HepG2 (cell line): ENCODE data around the gene MYL9. TPM values are rescaled to one million over a fixed set of nuclear protein-coding genes. Genes with fewer than 3 reads are reported as not detected.

Experiments
- ATAC-seq: fragments of 200-7000 bp; cut with Tn5 transposase; 3 replicates; pipeline ENCODE4 v1.9.1; 2020; ENCODE audit warnings: mild to moderate bottlenecking, moderate library complexity
- BruUV-seq: library from RNA; stranded (reverse); fragments of 400-500 nt; replicated peaks from 2 replicates; lab custom pipeline; 2021; lab: Mats Ljungman, UMichigan
- CTCF ChIA-PET: fragments of 300-600 bp; formaldehyde crosslinking; extraction: SDS; loops from one replicate; lab custom pipeline; 2021; ENCODE audit warnings: low total read pairs, inconsistent platforms, low intra/inter-chr PET ratio; lab: Yijun Ruan, JAX
- POLR2A ChIA-PET: fragments of 350-600 bp; sonication (Branson Sonifier 250); formaldehyde crosslinking; loops from one replicate; lab custom pipeline; 2020; ENCODE audit warnings: antibody characterized with exemption, inconsistent platforms; lab: Yijun Ruan, JAX
- DNase-seq: peaks from one replicate; pipeline ENCODE4 v3.0.0-alpha.2; 2015; ENCODE audit warnings: low spot score
- FAIRE-seq: peaks from 3 replicates; lab custom pipeline; 2011; peaks lifted over from hg19 to GRCh38; lab: Jason Lieb, UNC
- H2AFZ ChIP-seq: one replicate; pipeline ENCODE4 v1.6.1; 2011; ENCODE audit warnings: low read length, inconsistent platforms
- H3K27ac ChIP-seq: fragments of 300-600 bp; 3 replicates; pipeline ENCODE4 v1.8.0; 2011; ENCODE audit warnings: mixed run types, mild to moderate bottlenecking, mixed read lengths, low read length, inconsistent platforms; ENCODE audit not compliant: insufficient read depth; ENCODE audit errors: extremely low read length
- H3K27me3 ChIP-seq, 2 experiments: fragments of 200-600 bp in 1 of 2; 2 replicates in 1 of 2; 3 replicates in 1 of 2; pipeline versions ENCODE4 v1.6.0 to v1.8.0; 2011; ENCODE audit warnings: low read length in 2 of 2, mild to moderate bottlenecking in 2 of 2, moderate library complexity in 2 of 2, inconsistent platforms in 1 of 2; ENCODE audit not compliant: insufficient read depth in 2 of 2, control insufficient read depth in 1 of 2
- H3K36me3 ChIP-seq, 2 experiments: fragments of 200-600 bp in 1 of 2; replicated peaks in 1 of 2; 2 replicates in 1 of 2; 3 replicates in 1 of 2; pipeline versions ENCODE4 v1.5.1 to v1.8.0; 2011; ENCODE audit warnings: low read length in 2 of 2, inconsistent platforms in 1 of 2; ENCODE audit not compliant: insufficient read depth in 2 of 2, control insufficient read depth in 1 of 2
- H3K4me1 ChIP-seq: 2 replicates; pipeline ENCODE4 v1.5.1; 2012; ENCODE audit warnings: low read length, inconsistent platforms; ENCODE audit not compliant: insufficient read depth
- H3K4me2 ChIP-seq: 2 replicates; pipeline ENCODE4 v1.6.0; 2011; ENCODE audit warnings: low read depth, low read length, inconsistent platforms
- H3K4me3 ChIP-seq, 3 experiments: fragments of 200-600 bp in 1 of 3; sonication (generic), shearing (Covaris generic) in 1 of 3; replicated peaks in 1 of 3; 2 replicates each; pipeline ENCODE4 v1.5.1; 2011 to 2016; ENCODE audit warnings: low read length in 3 of 3, inconsistent platforms in 2 of 3, low read depth in 2 of 3, mild to moderate bottlenecking in 2 of 3, control low read depth in 1 of 3, mixed read lengths in 1 of 3; ENCODE audit not compliant: insufficient read depth in 1 of 3
- H3K79me2 ChIP-seq: one replicate; pipeline ENCODE4 v1.6.1; 2011; ENCODE audit warnings: low read length, inconsistent platforms; ENCODE audit not compliant: insufficient read depth
- H3K9ac ChIP-seq: 2 replicates; pipeline ENCODE4 v1.6.0; 2011; ENCODE audit warnings: mild to moderate bottlenecking, low read depth, low read length, inconsistent platforms; ENCODE audit not compliant: insufficient read depth
- H3K9me3 ChIP-seq: 2 replicates; pipeline ENCODE4 v1.5.1; 2012; ENCODE audit warnings: mild to moderate bottlenecking, low read length
- H4K20me1 ChIP-seq: 2 replicates; pipeline ENCODE4 v1.6.0; 2011; ENCODE audit warnings: inconsistent platforms, mild to moderate bottlenecking, low read length, moderate library complexity; ENCODE audit not compliant: insufficient read depth
- AHR ChIP-seq: IDR thresholded peaks from 2 replicates; pipeline ENCODE4 v1.6.1; 2018; ENCODE audit warnings: missing genetic modification reagents, missing compliant biosample characterization
- ATF3 ChIP-seq: sonication (generic); formaldehyde crosslinking; IDR thresholded peaks from 2 replicates; pipeline ENCODE4 v1.4.0; 2020; ENCODE audit warnings: missing genetic modification reagents
- DDIT3 ChIP-seq: sonication (generic); formaldehyde crosslinking; IDR thresholded peaks from 2 replicates; pipeline ENCODE4 v1.4.0; 2020; ENCODE audit warnings: mild to moderate bottlenecking, missing genetic modification reagents
- DPF2 ChIP-seq: sonication (generic); formaldehyde crosslinking; IDR thresholded peaks from 2 replicates; pipeline ENCODE4 v1.4.0; 2020; ENCODE audit warnings: mild to moderate bottlenecking, low read depth, missing genetic modification reagents, borderline replicate concordance
- FOXA3 ChIP-seq: IDR thresholded peaks from 2 replicates; pipeline ENCODE4 v1.6.1; 2016; ENCODE audit warnings: missing genetic modification reagents, missing compliant biosample characterization
- HNRNPL ChIP-seq: fragments of 200-400 bp; formaldehyde crosslinking; IDR thresholded peaks from 2 replicates; pipeline ENCODE4 v1.6.1; 2017; ENCODE audit warnings: mild to moderate bottlenecking, low read depth, low read length
- KAT7 ChIP-seq: IDR thresholded peaks from 2 replicates; pipeline ENCODE4 v1.6.1; 2018; ENCODE audit warnings: borderline replicate concordance, missing compliant biosample characterization
- KLF12 ChIP-seq: sonication (generic); formaldehyde crosslinking; IDR thresholded peaks from 2 replicates; pipeline ENCODE4 v1.4.0; 2020; ENCODE audit warnings: missing genetic modification reagents, borderline replicate concordance
- NFRKB ChIP-seq: fragments of 450-650 bp; IDR thresholded peaks from 2 replicates; pipeline ENCODE4 v1.6.1; 2017
- PCBP2 ChIP-seq: fragments of 200-400 bp; formaldehyde crosslinking; optimal IDR thresholded peaks from 2 replicates; pipeline ENCODE3; 2018; ENCODE audit warnings: low read length, low read depth; ENCODE audit not compliant: poor library complexity, severe bottlenecking
- RBM22 ChIP-seq: fragments of 200-400 bp; formaldehyde crosslinking; optimal IDR thresholded peaks from 2 replicates; pipeline ENCODE3; 2017; ENCODE audit warnings: mild to moderate bottlenecking, low read length, moderate library complexity
- RNF2 ChIP-seq: fragments of 450-650 bp; conservative IDR thresholded peaks from 2 replicates; pipeline ENCODE4 v1.6.1; 2016; ENCODE audit warnings: low read depth
- RNF219 ChIP-seq: sonication (generic); formaldehyde crosslinking; IDR thresholded peaks from 2 replicates; pipeline ENCODE4 v1.5.0; 2020; ENCODE audit warnings: mild to moderate bottlenecking, missing genetic modification reagents
- SNAPC2 ChIP-seq: sonication (generic); formaldehyde crosslinking; IDR thresholded peaks from 2 replicates; pipeline ENCODE4 v1.8.1; 2022; ENCODE audit warnings: mild to moderate bottlenecking, missing genetic modification reagents
- SP4 ChIP-seq: sonication (generic); formaldehyde crosslinking; IDR thresholded peaks from 2 replicates; pipeline ENCODE4 v1.8.1; 2023; ENCODE audit warnings: mild to moderate bottlenecking, missing genetic modification reagents
- TEAD2 ChIP-seq: sonication (generic); formaldehyde crosslinking; IDR thresholded peaks from 2 replicates; pipeline ENCODE4 v1.9.0; 2021; ENCODE audit warnings: missing genetic modification reagents
- TSC22D2 ChIP-seq: sonication (generic); formaldehyde crosslinking; IDR thresholded peaks from 2 replicates; pipeline ENCODE4 v1.5.1; 2020; ENCODE audit warnings: missing genetic modification reagents, mild to moderate bottlenecking, borderline replicate concordance
- ZFP90 ChIP-seq: sonication (generic); formaldehyde crosslinking; IDR thresholded peaks from 2 replicates; pipeline ENCODE4 v1.8.0; 2022; ENCODE audit warnings: missing genetic modification reagents, mild to moderate bottlenecking, inconsistent platforms, borderline replicate concordance
- ZFY ChIP-seq: sonication (generic); formaldehyde crosslinking; IDR thresholded peaks from 2 replicates; pipeline ENCODE4 v1.4.0; 2020; ENCODE audit warnings: missing genetic modification reagents
- ZNF337 ChIP-seq: sonication (generic); formaldehyde crosslinking; IDR thresholded peaks from 2 replicates; pipeline ENCODE4 v1.5.1; 2020; ENCODE audit warnings: missing genetic modification reagents, low read depth, mild to moderate bottlenecking, borderline replicate concordance
- ZZZ3 ChIP-seq: sonication (generic); formaldehyde crosslinking; IDR thresholded peaks from 2 replicates; pipeline ENCODE4 v1.4.0; 2020; ENCODE audit warnings: missing genetic modification reagents, mild to moderate bottlenecking, borderline replicate concordance
- WGBS: methylation state at CpG from one replicate; pipeline ENCODE4 v1.1.6; 2017; ENCODE audit warnings: low lambda C conversion rate; 5-methylcytosine and 5-hydroxymethylcytosine counted together
- in situ Hi-C: cut with HindIII; loops from 2 replicates; pipeline ENCODE4 v1.10.0; 2017; ENCODE audit warnings: low pct_unique_long_range_greater_than_20kb; ENCODE audit not compliant: extremely low pct_ligation_motif_present
- intact Hi-C: fragments of 100-400 bp; cut with micrococcal nuclease; formaldehyde crosslinking; loops from one replicate; pipeline ENCODE4 v1.10.0; 2022; ENCODE audit not compliant: unreplicated experiment
- polyA plus RNA-seq, 8 experiments: library from polyadenylated mRNA; depleted of rRNA in 3 of 8; stranded (reverse) in 7 of 8; unstranded in 1 of 8; fragments of >200 nt; fragmentation: Illumina TruSeq in 4 of 8; extraction: Trizol in 4 of 8; gene quantifications; 2 replicates each; pipeline versions ENCODE4 v1.2.1 to v1.2.3, GENCODE V29; 2011 to 2016; ENCODE audit warnings: low read depth in 4 of 8, missing spikeins in 1 of 8, mixed read lengths in 1 of 8; ENCODE audit not compliant: insufficient read depth in 1 of 8
- total RNA-seq, 5 experiments: library from RNA; depleted of rRNA; stranded (reverse); fragments of >200 nt; fragmentation: Illumina TruSeq; extraction: Trizol; gene quantifications; 2 replicates each; pipeline ENCODE4 v1.2.3, GENCODE V29; 2016; ENCODE audit warnings: low read depth in 1 of 5

Gene MYL9
- total and polyA plus RNA-seq, 2 of the 13 experiments (the other 11 are each of a cell fraction or from before 2014, with no cell fraction given): 0.87 to 2.2 TPM

- TF ChIP-seq ATF3 (no peak), TSC22D2 (0 out of 2 replicates have a peak, but pooled peaks have one; percentile 29), AHR (no peak; the same call in 1 of the 2 replicates), DDIT3 (CRISPR knock-in tag) (no peak), FOXA3 (CRISPR knock-in tag) (peak; percentile 32; the same call in 1 of the 2 replicates)
Measured at GRCh38 chr20:36573103-36573797, 31.9 kb downstream of the MYL9 start, which contains the start of gene TGIF2 (continued).

- peaks cover 5 to 6% of the 10 kb centered on the region in 2 experiments for H3K36me3 ChIP-seq
- BruUV-seq: no TSS peak
- H4K20me1 ChIP-seq: peaks cover 29% of the 10 kb centered on the region
- H3K79me2 ChIP-seq: peaks cover 49% of the 10 kb centered on the region
- H3K4me3 ChIP-seq: peak overlapping the region; percentile 81 to 86 (median 86)
- H3K9me3 ChIP-seq: no peaks in the 10 kb centered on the region
- H3K27me3 ChIP-seq: no peaks in the 10 kb centered on the region; a peak in 1 of 5 replicates
- in situ Hi-C loops: no loop called here
- DNase-seq (peak; percentile 48), ATAC-seq (peak; percentile 6), FAIRE-seq (no peak)
- peaks cover 45% of the 10 kb centered on the region for H3K4me1 ChIP-seq
- WGBS: 2% methylated on average over 15 of the region's 53 CpGs
- peak overlapping the region; percentile 92 for H3K9ac ChIP-seq
- peak overlapping the region; percentile 89 for H3K27ac ChIP-seq
- peak overlapping the region; percentile 63 for H3K4me2 ChIP-seq
- POLR2A ChIA-PET: interaction anchor here (0.8 to 9.0 kb wide), 14 partner anchors 11 to 832 kb away, joined by 3 to 167 read pairs (median 5); partner anchors contain the start of genes DSN1, RAB5IF, RBM39 and SCAND1
- intact Hi-C loops: loop anchor here (1.0 to 10.0 kb wide), 3 partner anchors 17 to 109 kb away; partner anchors contain the start of gene RAB5IF
- CTCF ChIA-PET: interaction anchor here (1.1 to 1.7 kb wide), 2 partner anchors 10 to 19 kb away, joined by 3 to 10 read pairs; no protein-coding TSS in a partner anchor
- H2AFZ ChIP-seq: no peak overlapping the region
- no peak for TF ChIP-seq PCBP2
- TF ChIP-seq KLF12: no peak
- no peak for TF ChIP-seq RNF219 (CRISPR knock-in tag)
- TF ChIP-seq ZZZ3: no peak
- no peak for TF ChIP-seq DPF2 (CRISPR knock-in tag)
- no peak for TF ChIP-seq SP4
- no peak for TF ChIP-seq ZNF337 (CRISPR knock-in tag)
- peak; percentile 17; the same call in 1 of the 2 replicates for TF ChIP-seq KAT7 (CRISPR knock-in tag)
- no peak for TF ChIP-seq RBM22
- no peak; the same call in 1 of the 2 replicates for TF ChIP-seq SNAPC2
- TF ChIP-seq TEAD2 (CRISPR knock-in tag): no peak
- TF ChIP-seq ZFP90: no peak
- no peak for TF ChIP-seq RNF2
- no peak; the same call in 1 of the 2 replicates for TF ChIP-seq ZFY (CRISPR knock-in tag)
- no peak for TF ChIP-seq HNRNPL
- no peak for TF ChIP-seq NFRKB
Measured at GRCh38 chr20:36573798-36574365, 32.6 kb downstream of the MYL9 start.
